GM03348 (cell line): ENCODE measurements around the gene CPSF4L.

Experiments
- DNase-seq: peaks from one replicate; pipeline ENCODE4 v3.0.0; 2012; ENCODE audit warnings: low spot score

Gene CPSF4L

GRCh38 chr17:73203135-73203787 is 58.4 kb downstream of the CPSF4L start:
- DNase-seq: no peak

GRCh38 chr17:73201215-73202069 is 60.2 kb downstream of the CPSF4L start:
- no peak for DNase-seq

GRCh38 chr17:73200476-73200875 is 61.2 kb downstream of the CPSF4L start:
- no peak for DNase-seq

- DNase-seq: no peak
These were observed 61.8 kb downstream of the CPSF4L start for GRCh38 chr17:73199751-73200317.

GRCh38 chr17:73198930-73199260 is 62.8 kb downstream of the CPSF4L start:
- DNase-seq: no peak
